22Rv1 (cell line): ENCODE measurements around the gene CDK6.

ENCODE experiments used
- ZFX ChIP-seq: fragments of 450-650 bp; IDR thresholded peaks from 2 replicates; pipeline ENCODE4 v1.6.1; 2017; ENCODE audit warnings: antibody characterized with exemption, borderline replicate concordance
- TF ChIP-seq, protein P1 (sequence below): fragments of 450-650 bp; IDR thresholded peaks from 2 replicates; pipeline ENCODE4 v1.5.1; 2017; ENCODE audit warnings: mild to moderate bottlenecking

DNA sequence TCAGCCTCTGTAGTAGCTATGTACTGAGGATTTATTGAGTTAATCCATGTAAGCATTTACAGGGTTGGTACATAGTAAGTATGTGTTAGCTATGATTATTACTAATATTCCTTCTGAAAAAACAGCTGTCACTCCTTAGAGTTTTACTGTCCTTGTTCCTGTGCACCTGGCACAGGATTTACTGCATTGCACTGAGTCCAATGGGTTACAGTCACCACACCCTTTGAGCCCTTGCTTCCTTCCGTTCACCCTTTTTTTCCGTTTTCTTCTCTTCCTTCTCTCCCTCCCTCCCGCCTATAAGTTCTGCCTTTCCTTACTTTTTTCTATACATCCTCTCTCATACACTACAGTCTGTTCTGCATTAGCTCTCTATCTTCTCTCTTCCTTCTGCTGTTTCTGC lies 12.5 kb upstream of the CDK6 start:
- TF ChIP-seq, protein P1, sequence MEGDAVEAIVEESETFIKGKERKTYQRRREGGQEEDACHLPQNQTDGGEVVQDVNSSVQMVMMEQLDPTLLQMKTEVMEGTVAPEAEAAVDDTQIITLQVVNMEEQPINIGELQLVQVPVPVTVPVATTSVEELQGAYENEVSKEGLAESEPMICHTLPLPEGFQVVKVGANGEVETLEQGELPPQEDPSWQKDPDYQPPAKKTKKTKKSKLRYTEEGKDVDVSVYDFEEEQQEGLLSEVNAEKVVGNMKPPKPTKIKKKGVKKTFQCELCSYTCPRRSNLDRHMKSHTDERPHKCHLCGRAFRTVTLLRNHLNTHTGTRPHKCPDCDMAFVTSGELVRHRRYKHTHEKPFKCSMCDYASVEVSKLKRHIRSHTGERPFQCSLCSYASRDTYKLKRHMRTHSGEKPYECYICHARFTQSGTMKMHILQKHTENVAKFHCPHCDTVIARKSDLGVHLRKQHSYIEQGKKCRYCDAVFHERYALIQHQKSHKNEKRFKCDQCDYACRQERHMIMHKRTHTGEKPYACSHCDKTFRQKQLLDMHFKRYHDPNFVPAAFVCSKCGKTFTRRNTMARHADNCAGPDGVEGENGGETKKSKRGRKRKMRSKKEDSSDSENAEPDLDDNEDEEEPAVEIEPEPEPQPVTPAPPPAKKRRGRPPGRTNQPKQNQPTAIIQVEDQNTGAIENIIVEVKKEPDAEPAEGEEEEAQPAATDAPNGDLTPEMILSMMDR, result no peak
- no peak for TF ChIP-seq ZFX
